ENCODE measurements around the gene CA12.
"Not testable (repeated sequence)": the region's sequence is repeated elsewhere in the genome, so short reads cannot be mapped to it uniquely, and the experiment has no call there.

Gene CA12

DNA sequence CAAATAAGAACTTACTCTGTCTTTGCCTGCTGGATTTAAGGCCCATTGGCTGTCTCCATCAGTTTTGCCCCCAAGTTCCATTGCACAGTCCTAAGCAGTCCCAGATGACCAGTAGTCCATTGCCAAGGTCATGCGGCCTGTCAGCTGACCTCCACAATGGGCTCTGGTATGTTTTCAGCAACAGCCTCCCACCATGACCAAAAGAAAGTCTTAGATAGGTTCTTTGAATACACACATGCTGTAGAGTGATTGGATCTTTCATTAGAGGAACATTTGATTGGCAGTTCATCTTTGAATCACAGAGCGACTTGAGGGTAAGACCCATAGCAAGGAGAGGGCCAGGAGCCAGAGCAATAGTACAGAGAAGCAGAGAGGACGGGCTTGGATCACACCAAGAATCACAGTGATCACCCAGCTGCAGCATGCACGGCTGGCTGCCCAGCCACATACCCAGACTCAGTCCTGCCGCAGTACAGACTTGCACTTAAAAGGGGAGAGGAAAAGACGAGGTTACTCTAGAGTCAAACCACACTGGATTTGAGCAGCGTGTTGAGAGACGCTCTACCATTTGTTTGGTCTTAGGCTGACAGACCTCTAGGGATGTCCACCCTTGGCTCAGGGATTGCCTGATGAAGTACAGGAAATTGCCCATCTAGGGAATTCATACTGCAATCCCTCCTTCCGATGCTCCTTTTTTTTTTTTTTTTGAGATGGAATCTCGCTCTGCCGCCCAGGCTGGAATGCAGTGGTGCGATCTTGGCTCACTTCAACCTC is 53.8 kb downstream of the CA12 start:
- H3K4me3 ChIP-seq (ENCODE audit: low read depth, low read length): no peak overlapping the region
- TF ChIP-seq, protein P1, sequence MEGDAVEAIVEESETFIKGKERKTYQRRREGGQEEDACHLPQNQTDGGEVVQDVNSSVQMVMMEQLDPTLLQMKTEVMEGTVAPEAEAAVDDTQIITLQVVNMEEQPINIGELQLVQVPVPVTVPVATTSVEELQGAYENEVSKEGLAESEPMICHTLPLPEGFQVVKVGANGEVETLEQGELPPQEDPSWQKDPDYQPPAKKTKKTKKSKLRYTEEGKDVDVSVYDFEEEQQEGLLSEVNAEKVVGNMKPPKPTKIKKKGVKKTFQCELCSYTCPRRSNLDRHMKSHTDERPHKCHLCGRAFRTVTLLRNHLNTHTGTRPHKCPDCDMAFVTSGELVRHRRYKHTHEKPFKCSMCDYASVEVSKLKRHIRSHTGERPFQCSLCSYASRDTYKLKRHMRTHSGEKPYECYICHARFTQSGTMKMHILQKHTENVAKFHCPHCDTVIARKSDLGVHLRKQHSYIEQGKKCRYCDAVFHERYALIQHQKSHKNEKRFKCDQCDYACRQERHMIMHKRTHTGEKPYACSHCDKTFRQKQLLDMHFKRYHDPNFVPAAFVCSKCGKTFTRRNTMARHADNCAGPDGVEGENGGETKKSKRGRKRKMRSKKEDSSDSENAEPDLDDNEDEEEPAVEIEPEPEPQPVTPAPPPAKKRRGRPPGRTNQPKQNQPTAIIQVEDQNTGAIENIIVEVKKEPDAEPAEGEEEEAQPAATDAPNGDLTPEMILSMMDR (IDR thresholded peaks at IDR 0.05; ENCODE audit: low read depth, low read length): no peak

DNA sequence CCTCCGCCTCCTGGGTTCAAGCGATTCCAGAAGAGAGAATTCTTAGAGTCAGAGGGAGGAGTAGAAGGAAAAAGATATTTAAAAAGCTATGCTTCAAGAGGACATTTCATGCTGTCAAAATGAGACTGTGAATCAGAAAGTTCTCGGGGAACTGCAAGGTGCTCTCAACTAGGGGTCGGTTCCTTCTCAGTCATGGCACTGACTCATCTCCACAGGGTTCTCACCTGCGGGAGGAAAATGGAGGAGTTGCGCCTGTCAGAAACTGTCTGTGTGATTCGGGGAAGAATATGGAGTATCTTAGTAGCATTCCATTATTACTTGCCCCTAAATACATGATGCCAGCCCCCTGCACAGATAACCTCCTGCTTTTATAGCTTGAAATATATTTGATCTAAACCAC is 56.9 kb downstream of the CA12 start:
- no peak overlapping the region for H3K4me3 ChIP-seq (ENCODE audit: low read depth, low read length)
- TF ChIP-seq, protein P1 (IDR thresholded peaks at IDR 0.05; ENCODE audit: low read depth, low read length): no peak

DNA sequence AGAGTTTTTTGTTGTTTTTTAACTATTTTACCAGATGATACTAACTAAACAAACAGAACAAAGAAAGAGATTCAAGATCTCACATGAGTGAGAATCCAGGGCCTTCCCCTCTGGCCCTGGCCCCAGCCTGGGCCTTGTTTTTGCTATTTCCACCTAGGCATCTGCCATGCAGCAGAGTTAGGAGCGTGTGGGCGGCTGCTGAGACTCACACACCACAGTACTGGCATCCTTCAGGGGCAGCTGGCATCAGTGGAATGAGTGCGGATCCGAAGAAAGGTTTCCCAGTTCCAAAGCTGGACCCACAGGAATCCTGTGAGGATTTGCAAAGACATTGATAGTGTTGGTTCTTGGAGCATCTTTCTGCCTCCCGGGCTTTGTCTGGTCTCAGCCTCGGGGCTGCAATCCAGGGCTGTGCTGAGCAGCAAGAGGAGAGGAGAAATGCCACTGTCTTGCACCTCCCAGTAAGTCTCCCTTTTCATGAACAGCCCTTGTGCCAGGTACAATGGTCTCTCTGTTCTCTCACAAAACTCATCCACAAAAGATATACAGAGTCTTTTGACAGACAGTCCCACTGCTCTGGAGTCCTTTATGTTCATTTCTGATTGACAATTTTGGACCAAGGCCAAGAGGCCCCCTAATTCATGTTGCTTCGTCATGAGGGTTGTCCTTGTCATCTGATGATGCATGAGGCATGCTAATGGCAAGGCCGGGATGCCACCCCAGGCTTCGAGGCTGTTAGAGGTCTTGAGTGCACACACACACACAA is 57.7 kb downstream of the CA12 start:
- H3K4me3 ChIP-seq (ENCODE audit: low read depth, low read length): no peak overlapping the region

DNA sequence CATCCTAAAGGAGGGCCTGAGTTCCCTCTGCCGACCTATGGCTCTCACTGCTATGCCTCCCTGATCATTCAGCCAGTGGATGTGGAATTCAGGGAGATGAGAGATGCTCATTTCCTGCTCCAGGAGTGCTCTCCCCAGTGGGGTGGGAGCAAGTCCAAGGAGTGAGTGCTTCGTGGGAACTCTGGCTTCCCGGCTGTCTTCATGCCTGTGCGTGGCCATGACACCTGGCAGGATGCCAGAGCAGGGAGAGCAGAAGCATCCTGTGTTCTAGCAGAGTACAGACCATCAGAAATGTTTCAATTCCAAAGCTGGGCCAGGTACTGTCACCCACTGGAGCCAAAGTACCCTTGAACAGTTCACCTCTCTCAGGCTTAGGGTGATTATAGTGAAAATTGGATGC is 59.1 kb downstream of the CA12 start:
- no peak overlapping the region for H3K4me3 ChIP-seq (ENCODE audit: low read depth, low read length)
- TF ChIP-seq, protein P1 (IDR thresholded peaks at IDR 0.05; ENCODE audit: low read depth, low read length): no peak

More for the DNA sequence above, 57.7 kb downstream of the CA12 start:
- TF ChIP-seq, protein P1 (IDR thresholded peaks at IDR 0.05; ENCODE audit: low read depth, low read length): no peak

DNA sequence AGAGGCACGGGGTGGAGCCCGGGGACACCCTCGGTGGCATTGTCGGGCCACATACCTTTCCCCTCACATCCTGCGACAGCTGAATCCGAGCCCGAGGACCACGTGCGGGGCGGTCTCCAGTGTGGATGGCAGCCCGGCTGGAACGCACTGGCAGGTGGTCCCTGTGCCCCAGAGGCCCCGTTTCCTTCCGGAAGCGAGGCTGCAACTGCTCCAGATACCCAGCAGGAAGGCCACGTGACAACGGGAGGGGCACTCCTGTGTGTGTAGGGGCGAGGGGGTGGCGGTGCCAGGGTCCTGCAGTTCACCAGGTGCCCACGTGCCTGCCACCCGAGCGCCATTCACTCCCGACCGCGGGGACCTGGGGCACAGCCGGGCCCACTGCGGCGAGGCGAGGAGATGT is 60.2 kb downstream of the CA12 start:
- no peak overlapping the region for H3K4me3 ChIP-seq (ENCODE audit: low read depth, low read length)
- TF ChIP-seq, protein P1 (IDR thresholded peaks at IDR 0.05; ENCODE audit: low read depth, low read length): no peak

DNA sequence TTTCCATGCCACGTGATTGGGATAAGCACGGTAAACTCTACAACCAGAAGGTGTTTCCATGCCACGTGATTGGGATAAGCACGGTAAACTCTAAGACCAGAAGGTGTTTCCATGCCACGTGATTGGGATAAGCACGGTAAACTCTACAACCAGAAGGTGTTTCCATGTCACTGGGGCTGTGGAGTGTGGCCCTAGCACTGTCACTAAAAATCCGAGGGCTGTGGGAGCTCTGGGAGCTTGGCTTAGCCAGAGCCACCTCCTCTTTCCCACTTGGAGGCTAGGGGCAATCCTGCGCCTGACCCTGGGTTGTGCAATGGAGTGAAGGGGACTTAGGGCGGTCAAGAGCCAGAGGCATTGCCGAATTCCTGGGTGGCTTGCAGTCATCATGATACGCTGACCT is 60.7 kb downstream of the CA12 start:
- not testable (repeated sequence) for H3K4me3 ChIP-seq (ENCODE audit: low read depth, low read length)

DNA sequence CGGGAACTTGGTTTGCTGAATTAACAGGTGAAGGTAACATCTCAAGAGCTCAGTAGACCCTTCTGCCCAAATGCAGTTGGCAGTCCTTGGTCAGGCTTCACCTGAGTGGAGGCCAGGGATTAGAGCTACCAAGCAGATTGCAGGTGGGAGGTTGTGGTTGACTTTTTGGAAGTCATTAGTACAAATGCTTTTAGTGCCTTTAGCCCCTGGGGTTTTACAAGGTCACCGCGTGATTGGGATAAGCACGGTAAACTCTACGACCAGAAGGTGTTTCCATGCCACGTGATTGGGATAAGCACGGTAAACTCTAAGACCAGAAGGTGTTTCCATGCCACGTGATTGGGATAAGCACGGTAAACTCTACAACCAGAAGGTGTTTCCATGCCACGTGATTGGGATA is 61.2 kb downstream of the CA12 start:
- H3K4me3 ChIP-seq (ENCODE audit: low read depth, low read length): not testable (repeated sequence)

DNA sequence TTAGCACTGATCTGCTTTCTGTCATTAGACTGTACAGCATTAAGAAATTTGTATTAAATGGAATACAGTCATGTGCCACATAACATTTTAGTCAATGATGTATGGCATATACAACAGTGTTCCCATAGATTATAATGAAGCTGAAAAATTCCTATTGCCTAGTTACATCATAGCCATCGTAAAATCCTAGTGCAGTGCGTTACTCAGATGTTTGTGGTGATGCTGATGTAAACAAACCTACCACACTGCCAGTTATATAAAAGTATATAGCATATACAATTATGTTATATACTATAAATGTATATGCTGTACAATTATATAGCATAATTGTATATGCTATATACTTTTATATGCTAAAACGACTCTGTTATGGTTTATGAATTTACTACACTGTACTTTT is 62.6 kb downstream of the CA12 start:
- H3K4me3 ChIP-seq (ENCODE audit: low read depth, low read length): no peak overlapping the region
- TF ChIP-seq, protein P1 (IDR thresholded peaks at IDR 0.05; ENCODE audit: low read depth, low read length): no peak

Data from WI38 (cell line).